Measurements from ENCODE around the gene SLC5A4. TPM values are rescaled to one million over a fixed set of nuclear protein-coding genes. Genes with fewer than 3 reads are reported as not detected.

Gene SLC5A4
- total RNA-seq, 1 experiment from 2014 or later = 0.22 TPM

DNA sequence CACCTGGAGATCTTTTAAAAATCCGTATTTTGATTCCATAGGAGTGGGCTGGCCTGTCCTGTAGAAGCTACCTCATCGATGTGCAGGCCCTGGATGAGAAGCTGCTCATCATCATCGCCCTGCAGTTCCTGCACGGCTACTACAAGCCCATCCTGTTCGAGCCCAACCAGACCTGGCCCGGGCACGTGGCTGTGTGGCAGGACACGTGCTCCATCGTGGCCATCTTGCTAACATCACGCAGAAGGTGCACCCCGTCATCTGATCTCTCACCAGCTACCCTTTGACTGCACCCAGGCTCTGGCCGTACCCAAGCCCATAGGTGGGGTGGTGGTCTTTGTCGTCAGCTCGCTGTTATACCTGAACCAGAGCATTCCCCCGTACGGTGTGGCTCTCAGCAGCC, 14.2 kb upstream of the SLC5A4 start (continued):
- no peak for TF ChIP-seq CBFB (CRISPR knock-in tag; IDR thresholded peaks at IDR 0.05; ENCODE audit: low read depth)
- TF ChIP-seq RELA (CRISPR knock-in tag; IDR thresholded peaks at IDR 0.05; ENCODE audit: borderline replicate concordance) = no peak

DNA sequence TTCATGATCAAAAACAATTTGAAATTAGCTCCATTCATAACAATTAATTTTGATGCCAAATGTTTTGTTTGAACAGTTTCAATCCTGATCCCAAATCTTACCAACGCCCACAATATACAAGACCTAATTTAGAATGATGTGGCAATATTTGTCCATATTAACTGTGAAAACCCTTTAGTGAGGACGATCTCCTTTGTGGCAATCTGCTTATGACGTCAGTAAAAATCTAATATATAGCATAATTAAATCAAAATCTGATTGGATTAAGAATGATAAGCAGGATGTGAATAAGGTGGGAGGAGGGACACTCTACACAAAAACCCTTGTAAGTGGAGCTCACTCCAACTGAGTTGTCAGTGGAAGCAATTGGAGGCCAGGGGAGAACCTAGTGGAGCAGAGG, 11.9 kb upstream of the SLC5A4 start:
- Mint-ChIP-seq H3K4me1 (peaks cover 9% of the 10 kb centered on the region), H3K27ac (no peak overlapping the region), H3K27me3 (ENCODE audit: low read depth) (no peaks in the 10 kb centered on the region; the same call in 1 of the 2 replicates), H3K4me3 (no peak overlapping the region), H3K9me3 (peaks cover 4% of the 10 kb centered on the region), H3K36me3 (no peaks in the 10 kb centered on the region; the same call in 1 of the 2 replicates)
- no peak for ATAC-seq
- TF ChIP-seq ZNF232 (CRISPR knock-in tag; IDR thresholded peaks at IDR 0.05) (no peak), NR1H2 (CRISPR knock-in tag; IDR thresholded peaks at IDR 0.05) (no peak), ZBTB21 (CRISPR knock-in tag; IDR thresholded peaks at IDR 0.05; ENCODE audit: borderline replicate concordance) (no peak), TP53 (CRISPR knock-in tag; IDR thresholded peaks at IDR 0.05) (no peak), ZNF396 (CRISPR knock-in tag; IDR thresholded peaks at IDR 0.05; ENCODE audit: borderline replicate concordance) (no peak), SMAD3 (CRISPR knock-in tag; IDR thresholded peaks at IDR 0.05; ENCODE audit: borderline replicate concordance) (no peak), TEAD4 (CRISPR knock-in tag; IDR thresholded peaks at IDR 0.05) (no peak), ZNF263 (CRISPR knock-in tag; IDR thresholded peaks at IDR 0.05; ENCODE audit: low read depth) (no peak), OVOL2 (CRISPR knock-in tag; IDR thresholded peaks at IDR 0.05; ENCODE audit: borderline replicate concordance) (no peak), NFYB (CRISPR knock-in tag; conservative IDR thresholded peaks at IDR 0.05; ENCODE audit: low read depth) (no peak), ZNF416 (CRISPR knock-in tag; IDR thresholded peaks at IDR 0.05) (no peak), ESRRA (CRISPR knock-in tag; IDR thresholded peaks at IDR 0.05; ENCODE audit: borderline replicate concordance) (no peak)
- TF ChIP-seq, protein P1, sequence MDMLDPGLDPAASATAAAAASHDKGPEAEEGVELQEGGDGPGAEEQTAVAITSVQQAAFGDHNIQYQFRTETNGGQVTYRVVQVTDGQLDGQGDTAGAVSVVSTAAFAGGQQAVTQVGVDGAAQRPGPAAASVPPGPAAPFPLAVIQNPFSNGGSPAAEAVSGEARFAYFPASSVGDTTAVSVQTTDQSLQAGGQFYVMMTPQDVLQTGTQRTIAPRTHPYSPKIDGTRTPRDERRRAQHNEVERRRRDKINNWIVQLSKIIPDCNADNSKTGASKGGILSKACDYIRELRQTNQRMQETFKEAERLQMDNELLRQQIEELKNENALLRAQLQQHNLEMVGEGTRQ (CRISPR knock-in tag; IDR thresholded peaks at IDR 0.05) = no peak
- TF ChIP-seq, protein P2, sequence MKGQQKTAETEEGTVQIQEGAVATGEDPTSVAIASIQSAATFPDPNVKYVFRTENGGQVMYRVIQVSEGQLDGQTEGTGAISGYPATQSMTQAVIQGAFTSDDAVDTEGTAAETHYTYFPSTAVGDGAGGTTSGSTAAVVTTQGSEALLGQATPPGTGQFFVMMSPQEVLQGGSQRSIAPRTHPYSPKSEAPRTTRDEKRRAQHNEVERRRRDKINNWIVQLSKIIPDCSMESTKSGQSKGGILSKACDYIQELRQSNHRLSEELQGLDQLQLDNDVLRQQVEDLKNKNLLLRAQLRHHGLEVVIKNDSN (CRISPR knock-in tag; IDR thresholded peaks at IDR 0.05) = no peak
- TF ChIP-seq, protein P3, sequence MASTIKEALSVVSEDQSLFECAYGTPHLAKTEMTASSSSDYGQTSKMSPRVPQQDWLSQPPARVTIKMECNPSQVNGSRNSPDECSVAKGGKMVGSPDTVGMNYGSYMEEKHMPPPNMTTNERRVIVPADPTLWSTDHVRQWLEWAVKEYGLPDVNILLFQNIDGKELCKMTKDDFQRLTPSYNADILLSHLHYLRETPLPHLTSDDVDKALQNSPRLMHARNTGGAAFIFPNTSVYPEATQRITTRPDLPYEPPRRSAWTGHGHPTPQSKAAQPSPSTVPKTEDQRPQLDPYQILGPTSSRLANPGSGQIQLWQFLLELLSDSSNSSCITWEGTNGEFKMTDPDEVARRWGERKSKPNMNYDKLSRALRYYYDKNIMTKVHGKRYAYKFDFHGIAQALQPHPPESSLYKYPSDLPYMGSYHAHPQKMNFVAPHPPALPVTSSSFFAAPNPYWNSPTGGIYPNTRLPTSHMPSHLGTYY (CRISPR knock-in tag; IDR thresholded peaks at IDR 0.05) = no peak
- TF ChIP-seq, protein P4, sequence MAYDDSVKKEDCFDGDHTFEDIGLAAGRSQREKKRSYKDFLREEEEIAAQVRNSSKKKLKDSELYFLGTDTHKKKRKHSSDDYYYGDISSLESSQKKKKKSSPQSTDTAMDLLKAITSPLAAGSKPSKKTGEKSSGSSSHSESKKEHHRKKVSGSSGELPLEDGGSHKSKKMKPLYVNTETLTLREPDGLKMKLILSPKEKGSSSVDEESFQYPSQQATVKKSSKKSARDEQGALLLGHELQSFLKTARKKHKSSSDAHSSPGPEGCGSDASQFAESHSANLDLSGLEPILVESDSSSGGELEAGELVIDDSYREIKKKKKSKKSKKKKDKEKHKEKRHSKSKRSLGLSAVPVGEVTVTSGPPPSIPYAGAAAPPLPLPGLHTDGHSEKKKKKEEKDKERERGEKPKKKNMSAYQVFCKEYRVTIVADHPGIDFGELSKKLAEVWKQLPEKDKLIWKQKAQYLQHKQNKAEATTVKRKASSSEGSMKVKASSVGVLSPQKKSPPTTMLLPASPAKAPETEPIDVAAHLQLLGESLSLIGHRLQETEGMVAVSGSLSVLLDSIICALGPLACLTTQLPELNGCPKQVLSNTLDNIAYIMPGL (CRISPR knock-in tag; IDR thresholded peaks at IDR 0.05) = no peak
- TF ChIP-seq, protein P5, sequence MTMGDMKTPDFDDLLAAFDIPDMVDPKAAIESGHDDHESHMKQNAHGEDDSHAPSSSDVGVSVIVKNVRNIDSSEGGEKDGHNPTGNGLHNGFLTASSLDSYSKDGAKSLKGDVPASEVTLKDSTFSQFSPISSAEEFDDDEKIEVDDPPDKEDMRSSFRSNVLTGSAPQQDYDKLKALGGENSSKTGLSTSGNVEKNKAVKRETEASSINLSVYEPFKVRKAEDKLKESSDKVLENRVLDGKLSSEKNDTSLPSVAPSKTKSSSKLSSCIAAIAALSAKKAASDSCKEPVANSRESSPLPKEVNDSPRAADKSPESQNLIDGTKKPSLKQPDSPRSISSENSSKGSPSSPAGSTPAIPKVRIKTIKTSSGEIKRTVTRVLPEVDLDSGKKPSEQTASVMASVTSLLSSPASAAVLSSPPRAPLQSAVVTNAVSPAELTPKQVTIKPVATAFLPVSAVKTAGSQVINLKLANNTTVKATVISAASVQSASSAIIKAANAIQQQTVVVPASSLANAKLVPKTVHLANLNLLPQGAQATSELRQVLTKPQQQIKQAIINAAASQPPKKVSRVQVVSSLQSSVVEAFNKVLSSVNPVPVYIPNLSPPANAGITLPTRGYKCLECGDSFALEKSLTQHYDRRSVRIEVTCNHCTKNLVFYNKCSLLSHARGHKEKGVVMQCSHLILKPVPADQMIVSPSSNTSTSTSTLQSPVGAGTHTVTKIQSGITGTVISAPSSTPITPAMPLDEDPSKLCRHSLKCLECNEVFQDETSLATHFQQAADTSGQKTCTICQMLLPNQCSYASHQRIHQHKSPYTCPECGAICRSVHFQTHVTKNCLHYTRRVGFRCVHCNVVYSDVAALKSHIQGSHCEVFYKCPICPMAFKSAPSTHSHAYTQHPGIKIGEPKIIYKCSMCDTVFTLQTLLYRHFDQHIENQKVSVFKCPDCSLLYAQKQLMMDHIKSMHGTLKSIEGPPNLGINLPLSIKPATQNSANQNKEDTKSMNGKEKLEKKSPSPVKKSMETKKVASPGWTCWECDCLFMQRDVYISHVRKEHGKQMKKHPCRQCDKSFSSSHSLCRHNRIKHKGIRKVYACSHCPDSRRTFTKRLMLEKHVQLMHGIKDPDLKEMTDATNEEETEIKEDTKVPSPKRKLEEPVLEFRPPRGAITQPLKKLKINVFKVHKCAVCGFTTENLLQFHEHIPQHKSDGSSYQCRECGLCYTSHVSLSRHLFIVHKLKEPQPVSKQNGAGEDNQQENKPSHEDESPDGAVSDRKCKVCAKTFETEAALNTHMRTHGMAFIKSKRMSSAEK (CRISPR knock-in tag; IDR thresholded peaks at IDR 0.05; ENCODE audit: borderline replicate concordance) = no peak
- POLR2A ChIA-PET = no interaction called here
- no peak for DNase-seq (ENCODE audit: low spot score)
- CTCF ChIA-PET = interaction anchor here (1.1 to 2.9 kb wide), 21 partner anchors 11 to 719 kb away, joined by 3 to 23 read pairs (median 9); partner anchors contain the start of genes FBXO7 and RFPL2

Measured in WTC11 (cell line).